Neural progenitor cell (in vitro differentiated cells): ENCODE measurements around the gene CDAN1. TPM values are rescaled to one million over a fixed set of nuclear protein-coding genes. Genes with fewer than 3 reads are reported as not detected.

Experiments
- DNase-seq: peaks from one replicate; pipeline ENCODE4 v3.0.0-alpha.2; 2016; ENCODE audit warnings: low spot score
- H2AFZ ChIP-seq: fragments of 200-600 bp; sonication (generic); replicated peaks from 2 replicates; pipeline ENCODE4 v1.6.1; 2016; ENCODE audit warnings: antibody characterized with exemption
- H3F3A ChIP-seq: fragments of 200-600 bp; sonication (generic); 2 replicates; pipeline ENCODE4 v1.6.1; 2016; ENCODE audit warnings: antibody characterized with exemption, low read depth
- H3K27ac ChIP-seq: fragments of 200-600 bp; sonication (generic); 2 replicates; pipeline ENCODE4 v1.5.1; 2016; ENCODE audit warnings: mild to moderate bottlenecking
- H3K27me3 ChIP-seq: fragments of 200-600 bp; sonication (generic); 2 replicates; pipeline ENCODE4 v1.6.1; 2016; ENCODE audit warnings: mild to moderate bottlenecking, moderate library complexity
- H3K36me3 ChIP-seq: fragments of 200-600 bp; sonication (generic); 2 replicates; pipeline ENCODE4 v1.5.1; 2016
- H3K4me1 ChIP-seq: fragments of 200-600 bp; sonication (generic); 2 replicates; pipeline ENCODE4 v1.6.1; 2016; ENCODE audit warnings: mixed run types
- H3K4me2 ChIP-seq: fragments of 200-600 bp; sonication (generic); 2 replicates; pipeline ENCODE4 v1.6.1; 2016
- H3K4me3 ChIP-seq: fragments of 200-600 bp; sonication (generic); 2 replicates; pipeline ENCODE4 v1.5.1; 2016
- H3K79me2 ChIP-seq: fragments of 200-600 bp; sonication (generic); 2 replicates; pipeline ENCODE4 v1.6.1; 2016; ENCODE audit warnings: low read depth
- H3K9ac ChIP-seq: fragments of 200-600 bp; sonication (generic); 2 replicates; pipeline ENCODE4 v1.6.1; 2016
- H3K9me3 ChIP-seq: fragments of 200-600 bp; sonication (generic); 2 replicates; pipeline ENCODE4 v1.5.1; 2016; ENCODE audit warnings: low read depth
- H4K20me1 ChIP-seq: fragments of 200-600 bp; sonication (generic); 2 replicates; pipeline ENCODE4 v1.6.1; 2016; ENCODE audit warnings: low read depth
- H3K27ac Mint-ChIP-seq: 3 replicates; pipeline ENCODE4 v1.8.0; 2021; ENCODE audit warnings: mixed read lengths
- H3K27me3 Mint-ChIP-seq: 2 replicates; pipeline ENCODE4 v1.8.0; 2022; ENCODE audit warnings: low read depth, mild to moderate bottlenecking, inconsistent platforms, moderate library complexity, mixed read lengths; ENCODE audit not compliant: insufficient read depth
- H3K36me3 Mint-ChIP-seq: 3 replicates; pipeline ENCODE4 v1.8.0; 2021; ENCODE audit warnings: mixed read lengths
- H3K4me1 Mint-ChIP-seq: 3 replicates; pipeline ENCODE4 v1.8.0; 2021; ENCODE audit warnings: mixed read lengths
- H3K4me3 Mint-ChIP-seq: 3 replicates; pipeline ENCODE4 v1.8.0; 2021; ENCODE audit warnings: mild to moderate bottlenecking, moderate library complexity, mixed read lengths
- H3K9me3 Mint-ChIP-seq: 3 replicates; pipeline ENCODE4 v1.8.0; 2020; ENCODE audit warnings: mixed read lengths
- CTCF ChIP-seq: fragments of 200-600 bp; sonication (generic); IDR thresholded peaks from 2 replicates; pipeline ENCODE4 v1.5.1; 2017; ENCODE audit warnings: antibody characterized with exemption, mild to moderate bottlenecking
- EZH2 ChIP-seq: fragments of 200-600 bp; sonication (generic); IDR thresholded peaks from 2 replicates; pipeline ENCODE4 v1.6.1; 2017; ENCODE audit warnings: antibody characterized with exemption, mild to moderate bottlenecking, moderate library complexity
- EZH2phosphoT487 ChIP-seq: fragments of 200-600 bp; sonication (generic); IDR thresholded peaks from 2 replicates; pipeline ENCODE4 v1.6.1; 2017; ENCODE audit warnings: antibody characterized with exemption
- total RNA-seq: library from RNA; depleted of rRNA; stranded (reverse); fragments of >200 nt; gene quantifications from 2 replicates; pipeline ENCODE4 v1.2.3, GENCODE V29; 2015; ENCODE audit warnings: low replicate concordance

CDAN1 gene
- total RNA-seq, 1 donor from 2014 or later, result 20.2 TPM

- H3K4me1 Mint-ChIP-seq, result no peaks in the 10 kb centered on the region
- Histone ChIP-seq H3K4me1 (no peaks in the 10 kb centered on the region), H3K36me3 (no peaks in the 10 kb centered on the region), H4K20me1 (no peaks in the 10 kb centered on the region), H2AFZ (no peak overlapping the region), H3K27ac (no peak overlapping the region), H3K9me3 (no peaks in the 10 kb centered on the region), H3K4me3 (no peak overlapping the region), H3K79me2 (no peaks in the 10 kb centered on the region), H3F3A (no peaks in the 10 kb centered on the region), H3K4me2 (no peak overlapping the region), H3K9ac (no peak overlapping the region), H3K27me3 (no peaks in the 10 kb centered on the region)
- H3K27me3 Mint-ChIP-seq, result peaks cover 6% of the 10 kb centered on the region
- no peak overlapping the region for H3K27ac Mint-ChIP-seq
- peaks cover 32% of the 10 kb centered on the region for H3K36me3 Mint-ChIP-seq
- H3K9me3 Mint-ChIP-seq, result no peaks in the 10 kb centered on the region
- DNase-seq, result no peak
- TF ChIP-seq CTCF, result no peak
- TF ChIP-seq EZH2, result no peak
- H3K4me3 Mint-ChIP-seq, result no peak overlapping the region
These were observed 45.2 kb downstream of the CDAN1 start for GRCh38 chr15:42691770-42692169.

GRCh38 chr15:42691308-42691707, 45.6 kb downstream of the CDAN1 start:
- Histone ChIP-seq H3K36me3 (no peaks in the 10 kb centered on the region), H3K27ac (no peak overlapping the region), H2AFZ (no peak overlapping the region), H3K4me3 (no peak overlapping the region), H3K9ac (no peak overlapping the region), H3K79me2 (no peaks in the 10 kb centered on the region), H4K20me1 (no peaks in the 10 kb centered on the region), H3K27me3 (no peaks in the 10 kb centered on the region), H3K4me2 (no peak overlapping the region), H3K9me3 (no peaks in the 10 kb centered on the region), H3K4me1 (no peaks in the 10 kb centered on the region), H3F3A (no peaks in the 10 kb centered on the region)
- Mint-ChIP-seq H3K4me1 (no peaks in the 10 kb centered on the region), H3K9me3 (no peaks in the 10 kb centered on the region), H3K36me3 (peaks cover 32% of the 10 kb centered on the region), H3K27ac (no peak overlapping the region), H3K27me3 (peaks cover 6% of the 10 kb centered on the region), H3K4me3 (no peak overlapping the region)
- no peak for TF ChIP-seq CTCF
- TF ChIP-seq EZH2phosphoT487, result no peak
- TF ChIP-seq EZH2, result no peak
- no peak for DNase-seq

GRCh38 chr15:42688301-42688700, 48.6 kb downstream of the CDAN1 start:
- no peaks in the 10 kb centered on the region for H3K4me1 ChIP-seq
- no peaks in the 10 kb centered on the region for H3K27me3 ChIP-seq
- no peak overlapping the region for H3K4me3 ChIP-seq
- no peak for DNase-seq
- H3K27ac ChIP-seq, result no peak overlapping the region
- no peak overlapping the region for H2AFZ ChIP-seq
- TF ChIP-seq EZH2 (no peak), EZH2phosphoT487 (no peak), CTCF (no peak)
- peaks cover 6% of the 10 kb centered on the region for H3K27me3 Mint-ChIP-seq
- H3K36me3 Mint-ChIP-seq, result peaks cover 34% of the 10 kb centered on the region
- H3K27ac Mint-ChIP-seq, result no peak overlapping the region
- no peak overlapping the region for H3K4me3 Mint-ChIP-seq
- no peaks in the 10 kb centered on the region for H3K79me2 ChIP-seq
- no peaks in the 10 kb centered on the region for H3K9me3 Mint-ChIP-seq
- no peak overlapping the region for H3K4me2 ChIP-seq
- H3K36me3 ChIP-seq, result no peaks in the 10 kb centered on the region
- no peaks in the 10 kb centered on the region for H3F3A ChIP-seq
- no peaks in the 10 kb centered on the region for H4K20me1 ChIP-seq
- H3K9me3 ChIP-seq, result no peaks in the 10 kb centered on the region
- no peaks in the 10 kb centered on the region for H3K4me1 Mint-ChIP-seq
- H3K9ac ChIP-seq, result no peak overlapping the region

- TF ChIP-seq EZH2phosphoT487, result no peak
- TF ChIP-seq CTCF, result no peak
- TF ChIP-seq EZH2, result no peak
- Mint-ChIP-seq H3K27me3 (peaks cover 6% of the 10 kb centered on the region), H3K4me3 (no peak overlapping the region), H3K27ac (no peak overlapping the region), H3K4me1 (no peaks in the 10 kb centered on the region), H3K9me3 (no peaks in the 10 kb centered on the region), H3K36me3 (peaks cover 37% of the 10 kb centered on the region)
- no peaks in the 10 kb centered on the region for H3F3A ChIP-seq
- no peak overlapping the region for H3K4me2 ChIP-seq
- no peaks in the 10 kb centered on the region for H3K27me3 ChIP-seq
- H3K9me3 ChIP-seq, result no peaks in the 10 kb centered on the region
- H3K36me3 ChIP-seq, result no peaks in the 10 kb centered on the region
- no peaks in the 10 kb centered on the region for H4K20me1 ChIP-seq
- no peak overlapping the region for H2AFZ ChIP-seq
- no peaks in the 10 kb centered on the region for H3K4me1 ChIP-seq
- no peak overlapping the region for H3K27ac ChIP-seq
- no peak overlapping the region for H3K4me3 ChIP-seq
- no peaks in the 10 kb centered on the region for H3K79me2 ChIP-seq
- no peak for DNase-seq
- H3K9ac ChIP-seq, result no peak overlapping the region
These were observed 49.2 kb downstream of the CDAN1 start for GRCh38 chr15:42687740-42688139.
